GM23338 (cell line): ENCODE measurements around the gene FGA. TPM values are rescaled to one million over a fixed set of nuclear protein-coding genes. Genes with fewer than 3 reads are reported as not detected.

Experiments
- CREB1 ChIP-seq: fragments of 250-450 bp; sonication (Bioruptor Pico); IDR thresholded peaks from 2 replicates; pipeline ENCODE4 v1.5.0; 2020; ENCODE audit warnings: low read depth, mild to moderate bottlenecking, moderate library complexity
- EZH2 ChIP-seq: fragments of 200-600 bp; sonication (generic); IDR thresholded peaks from one replicate; pipeline ENCODE4 v1.8.0; 2017; ENCODE audit warnings: antibody characterized with exemption, mild to moderate bottlenecking, low read depth; ENCODE audit not compliant: unreplicated experiment
- EZH2phosphoT487 ChIP-seq: fragments of 200-600 bp; sonication (generic); IDR thresholded peaks from one replicate; pipeline ENCODE4 v1.8.1; 2018; ENCODE audit warnings: antibody characterized with exemption; ENCODE audit not compliant: unreplicated experiment
- JUNB ChIP-seq: IDR thresholded peaks from one replicate; pipeline ENCODE4 v1.6.1; 2016; ENCODE audit warnings: antibody characterized with exemption; ENCODE audit not compliant: unreplicated experiment
- NANOG ChIP-seq: IDR thresholded peaks from 2 replicates; pipeline ENCODE4 v1.6.1; 2016; ENCODE audit warnings: antibody characterized with exemption, borderline replicate concordance
- POLR2AphosphoS5 ChIP-seq: IDR thresholded peaks from 2 replicates; pipeline ENCODE4 v1.6.1; 2016; ENCODE audit warnings: antibody characterized with exemption, low read depth
- ZNF331 ChIP-seq: fragments of 250-450 bp; sonication (Bioruptor Pico); IDR thresholded peaks from 2 replicates; pipeline ENCODE4 v1.5.0; 2020; ENCODE audit warnings: low read depth, mild to moderate bottlenecking, moderate library complexity
- polyA plus RNA-seq: library from polyadenylated mRNA; unstranded; fragments of >200 nt; fragmentation: Nextera tagmentation; extraction: Ambion mirVana; gene quantifications from 2 replicates; pipeline ENCODE4 v1.2.1, GENCODE V29; 2016
- total RNA-seq: library from RNA; depleted of rRNA; stranded (reverse); fragments of >200 nt; shearing (Covaris generic); gene quantifications from 2 replicates; pipeline ENCODE4 v1.2.3, GENCODE V29; 2014
- TF ChIP-seq, protein P1 (sequence below): fragments of 250-450 bp; sonication (Bioruptor Pico); IDR thresholded peaks from 2 replicates; pipeline ENCODE4 v1.5.0; 2020; ENCODE audit warnings: mild to moderate bottlenecking, moderate library complexity
- TF ChIP-seq, protein P2 (sequence below): IDR thresholded peaks from one replicate; pipeline ENCODE4 v1.6.1; 2018; ENCODE audit warnings: antibody characterized with exemption; ENCODE audit not compliant: unreplicated experiment
- TF ChIP-seq, protein P3 (sequence below): IDR thresholded peaks from 2 replicates; pipeline ENCODE4 v1.6.1; 2016; ENCODE audit warnings: antibody characterized with exemption

FGA gene
- total and polyA plus RNA-seq, 2 experiments from 2014 or later: not detected

DNA sequence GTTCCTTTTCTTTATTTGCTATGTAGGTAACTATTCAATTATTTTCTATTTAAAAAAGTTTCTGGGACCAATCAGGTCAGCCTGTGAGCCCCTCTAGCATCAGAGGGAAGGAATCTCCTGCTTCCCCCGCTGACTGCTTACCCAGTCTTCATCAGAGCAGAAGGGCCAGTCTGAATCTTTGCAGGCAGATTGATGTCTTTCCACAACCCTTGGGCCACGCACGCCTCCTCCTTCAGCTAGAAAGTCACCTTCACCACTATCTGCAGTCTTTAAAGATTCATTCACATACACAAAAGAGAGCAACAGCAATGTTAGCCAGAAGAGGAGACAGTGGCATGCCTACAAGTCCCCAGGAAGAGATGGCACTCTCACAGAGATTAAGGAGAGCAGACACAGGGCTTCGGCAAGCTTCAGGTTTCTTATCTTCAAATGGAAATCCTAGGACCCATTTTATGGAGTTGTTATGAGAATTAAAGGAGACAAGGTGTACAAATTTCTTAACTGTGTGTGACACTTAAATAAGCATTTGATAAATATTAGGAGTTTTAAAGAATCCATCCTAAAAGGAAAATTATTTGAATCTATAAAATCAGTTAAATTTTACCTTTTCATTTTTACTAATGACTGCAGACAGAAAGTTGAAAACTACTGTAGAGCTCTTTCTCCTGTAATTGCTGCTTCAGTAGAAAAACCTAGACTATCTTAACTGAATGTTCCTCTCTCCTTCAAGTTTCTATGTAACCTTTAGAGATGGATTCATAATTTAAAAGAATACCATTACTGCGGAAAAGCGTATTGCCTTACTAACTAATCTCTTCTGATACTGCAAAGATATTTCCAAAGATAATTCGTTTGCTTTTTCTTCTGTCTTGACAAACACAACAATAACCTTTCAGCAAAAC is 995 bp downstream of the FGA start (continued):
- TF ChIP-seq, protein P1, sequence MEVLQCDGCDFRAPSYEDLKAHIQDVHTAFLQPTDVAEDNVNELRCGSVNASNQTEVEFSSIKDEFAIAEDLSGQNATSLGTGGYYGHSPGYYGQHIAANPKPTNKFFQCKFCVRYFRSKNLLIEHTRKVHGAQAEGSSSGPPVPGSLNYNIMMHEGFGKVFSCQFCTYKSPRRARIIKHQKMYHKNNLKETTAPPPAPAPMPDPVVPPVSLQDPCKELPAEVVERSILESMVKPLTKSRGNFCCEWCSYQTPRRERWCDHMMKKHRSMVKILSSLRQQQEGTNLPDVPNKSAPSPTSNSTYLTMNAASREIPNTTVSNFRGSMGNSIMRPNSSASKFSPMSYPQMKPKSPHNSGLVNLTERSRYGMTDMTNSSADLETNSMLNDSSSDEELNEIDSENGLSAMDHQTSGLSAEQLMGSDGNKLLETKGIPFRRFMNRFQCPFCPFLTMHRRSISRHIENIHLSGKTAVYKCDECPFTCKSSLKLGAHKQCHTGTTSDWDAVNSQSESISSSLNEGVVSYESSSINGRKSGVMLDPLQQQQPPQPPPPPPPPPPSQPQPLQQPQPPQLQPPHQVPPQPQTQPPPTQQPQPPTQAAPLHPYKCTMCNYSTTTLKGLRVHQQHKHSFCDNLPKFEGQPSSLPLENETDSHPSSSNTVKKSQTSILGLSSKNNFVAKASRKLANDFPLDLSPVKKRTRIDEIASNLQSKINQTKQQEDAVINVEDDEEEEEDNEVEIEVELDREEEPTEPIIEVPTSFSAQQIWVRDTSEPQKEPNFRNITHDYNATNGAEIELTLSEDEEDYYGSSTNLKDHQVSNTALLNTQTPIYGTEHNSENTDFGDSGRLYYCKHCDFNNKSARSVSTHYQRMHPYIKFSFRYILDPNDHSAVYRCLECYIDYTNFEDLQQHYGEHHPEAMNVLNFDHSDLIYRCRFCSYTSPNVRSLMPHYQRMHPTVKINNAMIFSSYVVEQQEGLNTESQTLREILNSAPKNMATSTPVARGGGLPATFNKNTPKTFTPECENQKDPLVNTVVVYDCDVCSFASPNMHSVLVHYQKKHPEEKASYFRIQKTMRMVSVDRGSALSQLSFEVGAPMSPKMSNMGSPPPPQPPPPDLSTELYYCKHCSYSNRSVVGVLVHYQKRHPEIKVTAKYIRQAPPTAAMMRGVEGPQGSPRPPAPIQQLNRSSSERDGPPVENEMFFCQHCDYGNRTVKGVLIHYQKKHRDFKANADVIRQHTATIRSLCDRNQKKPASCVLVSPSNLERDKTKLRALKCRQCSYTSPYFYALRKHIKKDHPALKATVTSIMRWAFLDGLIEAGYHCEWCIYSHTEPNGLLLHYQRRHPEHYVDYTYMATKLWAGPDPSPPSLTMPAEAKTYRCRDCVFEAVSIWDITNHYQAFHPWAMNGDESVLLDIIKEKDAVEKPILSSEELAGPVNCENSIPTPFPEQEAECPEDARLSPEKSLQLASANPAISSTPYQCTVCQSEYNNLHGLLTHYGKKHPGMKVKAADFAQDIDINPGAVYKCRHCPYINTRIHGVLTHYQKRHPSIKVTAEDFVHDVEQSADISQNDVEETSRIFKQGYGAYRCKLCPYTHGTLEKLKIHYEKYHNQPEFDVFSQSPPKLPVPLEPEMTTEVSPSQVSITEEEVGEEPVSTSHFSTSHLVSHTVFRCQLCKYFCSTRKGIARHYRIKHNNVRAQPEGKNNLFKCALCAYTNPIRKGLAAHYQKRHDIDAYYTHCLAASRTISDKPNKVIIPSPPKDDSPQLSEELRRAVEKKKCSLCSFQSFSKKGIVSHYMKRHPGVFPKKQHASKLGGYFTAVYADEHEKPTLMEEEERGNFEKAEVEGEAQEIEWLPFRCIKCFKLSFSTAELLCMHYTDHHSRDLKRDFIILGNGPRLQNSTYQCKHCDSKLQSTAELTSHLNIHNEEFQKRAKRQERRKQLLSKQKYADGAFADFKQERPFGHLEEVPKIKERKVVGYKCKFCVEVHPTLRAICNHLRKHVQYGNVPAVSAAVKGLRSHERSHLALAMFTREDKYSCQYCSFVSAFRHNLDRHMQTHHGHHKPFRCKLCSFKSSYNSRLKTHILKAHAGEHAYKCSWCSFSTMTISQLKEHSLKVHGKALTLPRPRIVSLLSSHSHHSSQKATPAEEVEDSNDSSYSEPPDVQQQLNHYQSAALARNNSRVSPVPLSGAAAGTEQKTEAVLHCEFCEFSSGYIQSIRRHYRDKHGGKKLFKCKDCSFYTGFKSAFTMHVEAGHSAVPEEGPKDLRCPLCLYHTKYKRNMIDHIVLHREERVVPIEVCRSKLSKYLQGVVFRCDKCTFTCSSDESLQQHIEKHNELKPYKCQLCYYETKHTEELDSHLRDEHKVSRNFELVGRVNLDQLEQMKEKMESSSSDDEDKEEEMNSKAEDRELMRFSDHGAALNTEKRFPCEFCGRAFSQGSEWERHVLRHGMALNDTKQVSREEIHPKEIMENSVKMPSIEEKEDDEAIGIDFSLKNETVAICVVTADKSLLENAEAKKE (CRISPR knock-in tag): no peak
- TF ChIP-seq POLR2AphosphoS5 (no peak), EZH2 (no peak), EZH2phosphoT487 (no peak), ZNF331 (CRISPR knock-in tag) (no peak), NANOG (no peak), JUNB (no peak), CREB1 (no peak)
- TF ChIP-seq, protein P2, sequence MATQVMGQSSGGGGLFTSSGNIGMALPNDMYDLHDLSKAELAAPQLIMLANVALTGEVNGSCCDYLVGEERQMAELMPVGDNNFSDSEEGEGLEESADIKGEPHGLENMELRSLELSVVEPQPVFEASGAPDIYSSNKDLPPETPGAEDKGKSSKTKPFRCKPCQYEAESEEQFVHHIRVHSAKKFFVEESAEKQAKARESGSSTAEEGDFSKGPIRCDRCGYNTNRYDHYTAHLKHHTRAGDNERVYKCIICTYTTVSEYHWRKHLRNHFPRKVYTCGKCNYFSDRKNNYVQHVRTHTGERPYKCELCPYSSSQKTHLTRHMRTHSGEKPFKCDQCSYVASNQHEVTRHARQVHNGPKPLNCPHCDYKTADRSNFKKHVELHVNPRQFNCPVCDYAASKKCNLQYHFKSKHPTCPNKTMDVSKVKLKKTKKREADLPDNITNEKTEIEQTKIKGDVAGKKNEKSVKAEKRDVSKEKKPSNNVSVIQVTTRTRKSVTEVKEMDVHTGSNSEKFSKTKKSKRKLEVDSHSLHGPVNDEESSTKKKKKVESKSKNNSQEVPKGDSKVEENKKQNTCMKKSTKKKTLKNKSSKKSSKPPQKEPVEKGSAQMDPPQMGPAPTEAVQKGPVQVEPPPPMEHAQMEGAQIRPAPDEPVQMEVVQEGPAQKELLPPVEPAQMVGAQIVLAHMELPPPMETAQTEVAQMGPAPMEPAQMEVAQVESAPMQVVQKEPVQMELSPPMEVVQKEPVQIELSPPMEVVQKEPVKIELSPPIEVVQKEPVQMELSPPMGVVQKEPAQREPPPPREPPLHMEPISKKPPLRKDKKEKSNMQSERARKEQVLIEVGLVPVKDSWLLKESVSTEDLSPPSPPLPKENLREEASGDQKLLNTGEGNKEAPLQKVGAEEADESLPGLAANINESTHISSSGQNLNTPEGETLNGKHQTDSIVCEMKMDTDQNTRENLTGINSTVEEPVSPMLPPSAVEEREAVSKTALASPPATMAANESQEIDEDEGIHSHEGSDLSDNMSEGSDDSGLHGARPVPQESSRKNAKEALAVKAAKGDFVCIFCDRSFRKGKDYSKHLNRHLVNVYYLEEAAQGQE: no peak
- TF ChIP-seq, protein P3, sequence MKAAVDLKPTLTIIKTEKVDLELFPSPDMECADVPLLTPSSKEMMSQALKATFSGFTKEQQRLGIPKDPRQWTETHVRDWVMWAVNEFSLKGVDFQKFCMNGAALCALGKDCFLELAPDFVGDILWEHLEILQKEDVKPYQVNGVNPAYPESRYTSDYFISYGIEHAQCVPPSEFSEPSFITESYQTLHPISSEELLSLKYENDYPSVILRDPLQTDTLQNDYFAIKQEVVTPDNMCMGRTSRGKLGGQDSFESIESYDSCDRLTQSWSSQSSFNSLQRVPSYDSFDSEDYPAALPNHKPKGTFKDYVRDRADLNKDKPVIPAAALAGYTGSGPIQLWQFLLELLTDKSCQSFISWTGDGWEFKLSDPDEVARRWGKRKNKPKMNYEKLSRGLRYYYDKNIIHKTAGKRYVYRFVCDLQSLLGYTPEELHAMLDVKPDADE: no peak
